GM12878 (cell line): Measurements from ENCODE around the gene DNASE1L1.

Experiments
- CBFB ChIP-seq: IDR thresholded peaks from 2 replicates; pipeline ENCODE4 v1.6.1; 2016; ENCODE audit warnings: antibody characterized with exemption, low read depth
- CHD4 ChIP-seq: fragments of 200-600 bp; sonication (generic); IDR thresholded peaks from 2 replicates; pipeline ENCODE4 v1.6.1; 2016; ENCODE audit warnings: mild to moderate bottlenecking
- EZH2 ChIP-seq: IDR thresholded peaks from 2 replicates; pipeline ENCODE4 v1.6.1; 2012; ENCODE audit warnings: low read depth, mild to moderate bottlenecking, control low read depth, inconsistent platforms, low read length, borderline replicate concordance; ENCODE audit not compliant: control insufficient read depth
- PAX8 ChIP-seq: fragments of 450-650 bp; IDR thresholded peaks from 2 replicates; pipeline ENCODE4 v1.6.1; 2017; ENCODE audit warnings: mild to moderate bottlenecking, moderate library complexity
- POLR2A ChIP-seq: IDR thresholded peaks from 2 replicates; pipeline ENCODE4 v1.6.1; 2011; ENCODE audit warnings: low read depth, mild to moderate bottlenecking, low read length
- POLR2AphosphoS5 ChIP-seq: IDR thresholded peaks from 2 replicates; pipeline ENCODE4 v1.6.1; 2011; ENCODE audit warnings: mild to moderate bottlenecking, low read length, inconsistent platforms
- RAD21 ChIP-seq: IDR thresholded peaks from 2 replicates; pipeline ENCODE4 v1.6.1; 2011; ENCODE audit warnings: mild to moderate bottlenecking, low read depth, low read length, moderate library complexity; ENCODE audit not compliant: insufficient read depth
- TF ChIP-seq, protein P1 (sequence below), 3 experiments: IDR thresholded peaks in 2 of 3; conservative IDR thresholded peaks in 1 of 3; 2 replicates each; pipeline ENCODE4 v1.5.1; 2011; ENCODE audit warnings: low read depth in 3 of 3, low read length in 3 of 3, mild to moderate bottlenecking in 3 of 3, control low read depth in 2 of 3, moderate library complexity in 2 of 3, inconsistent platforms in 1 of 3, mixed read lengths in 1 of 3; ENCODE audit not compliant: control insufficient read depth in 2 of 3, insufficient read depth in 1 of 3; ENCODE audit errors: extremely low read depth in 1 of 3
- TF ChIP-seq, protein P2 (sequence below): IDR thresholded peaks from 2 replicates; pipeline ENCODE4 v1.6.1; 2012; ENCODE audit warnings: mild to moderate bottlenecking, low read depth, low read length
- TF ChIP-seq, protein P3 (sequence below): IDR thresholded peaks from 2 replicates; pipeline ENCODE4 v1.6.1; 2012; ENCODE audit warnings: low read length, inconsistent platforms
- TF ChIP-seq, protein P4 (sequence below): IDR thresholded peaks from 2 replicates; pipeline ENCODE4 v1.6.1; 2011; ENCODE audit warnings: low read depth, low read length, improper control_type of control experiment, borderline replicate concordance

DNA sequence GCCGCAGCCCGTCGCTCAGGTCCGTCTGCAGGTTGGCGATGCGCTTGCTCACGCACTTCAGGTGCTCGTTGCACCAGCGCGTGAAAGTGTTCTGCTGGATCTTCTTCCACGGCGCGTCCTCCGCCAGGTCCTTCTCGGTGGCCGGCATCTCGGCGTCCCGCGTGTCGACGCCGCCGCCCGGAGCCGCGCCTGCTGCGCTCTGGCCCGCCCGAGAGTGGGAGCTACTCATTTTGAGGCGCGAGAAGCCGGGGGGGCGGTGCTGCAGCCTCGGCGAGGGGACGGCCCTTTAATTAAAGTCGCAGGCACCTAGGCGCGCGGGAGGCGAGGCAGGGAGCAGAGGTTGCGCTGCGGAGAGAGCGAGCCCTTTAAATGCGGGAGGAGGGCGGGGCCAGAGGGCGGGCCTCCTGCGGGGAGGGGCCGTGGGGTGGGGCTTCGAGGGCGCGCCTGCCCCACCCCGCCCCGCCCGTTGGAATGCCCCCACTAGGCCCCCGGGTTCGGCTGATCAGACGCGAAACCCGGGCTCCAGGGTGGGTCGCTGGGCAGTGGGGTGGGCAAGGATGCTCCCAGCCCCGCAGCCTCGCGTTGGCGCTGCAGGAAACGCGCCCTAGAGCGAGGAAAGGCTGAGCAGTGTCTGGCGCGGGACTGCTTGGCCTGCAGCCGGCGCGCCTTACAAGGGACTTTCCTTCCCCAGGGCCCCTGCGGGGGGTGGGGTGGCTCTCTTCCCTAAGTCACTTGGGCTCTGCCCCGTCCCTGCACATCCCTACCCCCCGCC lies 37.9 kb downstream of the DNASE1L1 start:
- TF ChIP-seq PAX8 (no peak), POLR2AphosphoS5 (peak; percentile 97), EZH2 (no peak), POLR2A (peak; percentile 99), CBFB (no peak), CHD4 (no peak), RAD21 (no peak)
- TF ChIP-seq, protein P1, sequence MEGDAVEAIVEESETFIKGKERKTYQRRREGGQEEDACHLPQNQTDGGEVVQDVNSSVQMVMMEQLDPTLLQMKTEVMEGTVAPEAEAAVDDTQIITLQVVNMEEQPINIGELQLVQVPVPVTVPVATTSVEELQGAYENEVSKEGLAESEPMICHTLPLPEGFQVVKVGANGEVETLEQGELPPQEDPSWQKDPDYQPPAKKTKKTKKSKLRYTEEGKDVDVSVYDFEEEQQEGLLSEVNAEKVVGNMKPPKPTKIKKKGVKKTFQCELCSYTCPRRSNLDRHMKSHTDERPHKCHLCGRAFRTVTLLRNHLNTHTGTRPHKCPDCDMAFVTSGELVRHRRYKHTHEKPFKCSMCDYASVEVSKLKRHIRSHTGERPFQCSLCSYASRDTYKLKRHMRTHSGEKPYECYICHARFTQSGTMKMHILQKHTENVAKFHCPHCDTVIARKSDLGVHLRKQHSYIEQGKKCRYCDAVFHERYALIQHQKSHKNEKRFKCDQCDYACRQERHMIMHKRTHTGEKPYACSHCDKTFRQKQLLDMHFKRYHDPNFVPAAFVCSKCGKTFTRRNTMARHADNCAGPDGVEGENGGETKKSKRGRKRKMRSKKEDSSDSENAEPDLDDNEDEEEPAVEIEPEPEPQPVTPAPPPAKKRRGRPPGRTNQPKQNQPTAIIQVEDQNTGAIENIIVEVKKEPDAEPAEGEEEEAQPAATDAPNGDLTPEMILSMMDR (IDR thresholded peaks at IDR 0.05 in 2 of 3, conservative IDR thresholded peaks at IDR 0.05 in 1 of 3; ENCODE audit: control insufficient read depth in 2 of 3, extremely low read depth in 1 of 3, insufficient read depth in 1 of 3, low read depth in 3 of 3, low read length in 3 of 3) = peak in 1 of 3 experiments; percentile 19; a peak in 1 of 6 replicates
- TF ChIP-seq, protein P2, sequence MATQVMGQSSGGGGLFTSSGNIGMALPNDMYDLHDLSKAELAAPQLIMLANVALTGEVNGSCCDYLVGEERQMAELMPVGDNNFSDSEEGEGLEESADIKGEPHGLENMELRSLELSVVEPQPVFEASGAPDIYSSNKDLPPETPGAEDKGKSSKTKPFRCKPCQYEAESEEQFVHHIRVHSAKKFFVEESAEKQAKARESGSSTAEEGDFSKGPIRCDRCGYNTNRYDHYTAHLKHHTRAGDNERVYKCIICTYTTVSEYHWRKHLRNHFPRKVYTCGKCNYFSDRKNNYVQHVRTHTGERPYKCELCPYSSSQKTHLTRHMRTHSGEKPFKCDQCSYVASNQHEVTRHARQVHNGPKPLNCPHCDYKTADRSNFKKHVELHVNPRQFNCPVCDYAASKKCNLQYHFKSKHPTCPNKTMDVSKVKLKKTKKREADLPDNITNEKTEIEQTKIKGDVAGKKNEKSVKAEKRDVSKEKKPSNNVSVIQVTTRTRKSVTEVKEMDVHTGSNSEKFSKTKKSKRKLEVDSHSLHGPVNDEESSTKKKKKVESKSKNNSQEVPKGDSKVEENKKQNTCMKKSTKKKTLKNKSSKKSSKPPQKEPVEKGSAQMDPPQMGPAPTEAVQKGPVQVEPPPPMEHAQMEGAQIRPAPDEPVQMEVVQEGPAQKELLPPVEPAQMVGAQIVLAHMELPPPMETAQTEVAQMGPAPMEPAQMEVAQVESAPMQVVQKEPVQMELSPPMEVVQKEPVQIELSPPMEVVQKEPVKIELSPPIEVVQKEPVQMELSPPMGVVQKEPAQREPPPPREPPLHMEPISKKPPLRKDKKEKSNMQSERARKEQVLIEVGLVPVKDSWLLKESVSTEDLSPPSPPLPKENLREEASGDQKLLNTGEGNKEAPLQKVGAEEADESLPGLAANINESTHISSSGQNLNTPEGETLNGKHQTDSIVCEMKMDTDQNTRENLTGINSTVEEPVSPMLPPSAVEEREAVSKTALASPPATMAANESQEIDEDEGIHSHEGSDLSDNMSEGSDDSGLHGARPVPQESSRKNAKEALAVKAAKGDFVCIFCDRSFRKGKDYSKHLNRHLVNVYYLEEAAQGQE = no peak
- TF ChIP-seq, protein P3, sequence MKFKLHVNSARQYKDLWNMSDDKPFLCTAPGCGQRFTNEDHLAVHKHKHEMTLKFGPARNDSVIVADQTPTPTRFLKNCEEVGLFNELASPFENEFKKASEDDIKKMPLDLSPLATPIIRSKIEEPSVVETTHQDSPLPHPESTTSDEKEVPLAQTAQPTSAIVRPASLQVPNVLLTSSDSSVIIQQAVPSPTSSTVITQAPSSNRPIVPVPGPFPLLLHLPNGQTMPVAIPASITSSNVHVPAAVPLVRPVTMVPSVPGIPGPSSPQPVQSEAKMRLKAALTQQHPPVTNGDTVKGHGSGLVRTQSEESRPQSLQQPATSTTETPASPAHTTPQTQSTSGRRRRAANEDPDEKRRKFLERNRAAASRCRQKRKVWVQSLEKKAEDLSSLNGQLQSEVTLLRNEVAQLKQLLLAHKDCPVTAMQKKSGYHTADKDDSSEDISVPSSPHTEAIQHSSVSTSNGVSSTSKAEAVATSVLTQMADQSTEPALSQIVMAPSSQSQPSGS = no peak
- TF ChIP-seq, protein P4, sequence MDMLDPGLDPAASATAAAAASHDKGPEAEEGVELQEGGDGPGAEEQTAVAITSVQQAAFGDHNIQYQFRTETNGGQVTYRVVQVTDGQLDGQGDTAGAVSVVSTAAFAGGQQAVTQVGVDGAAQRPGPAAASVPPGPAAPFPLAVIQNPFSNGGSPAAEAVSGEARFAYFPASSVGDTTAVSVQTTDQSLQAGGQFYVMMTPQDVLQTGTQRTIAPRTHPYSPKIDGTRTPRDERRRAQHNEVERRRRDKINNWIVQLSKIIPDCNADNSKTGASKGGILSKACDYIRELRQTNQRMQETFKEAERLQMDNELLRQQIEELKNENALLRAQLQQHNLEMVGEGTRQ = no peak
